Activated naive CD4-positive, alpha-beta T cell (primary cell): ENCODE results near the gene CDC42BPA.
"Not testable (repeated sequence)": the region's sequence is repeated elsewhere in the genome, so short reads cannot be mapped to it uniquely, and the experiment has no call there.

Experiments used
- DNase-seq, 4 experiments: peaks; one replicate each; lab custom pipeline; 2025; lab: John Stamatoyannopoulos, UW

CDC42BPA gene

DNA sequence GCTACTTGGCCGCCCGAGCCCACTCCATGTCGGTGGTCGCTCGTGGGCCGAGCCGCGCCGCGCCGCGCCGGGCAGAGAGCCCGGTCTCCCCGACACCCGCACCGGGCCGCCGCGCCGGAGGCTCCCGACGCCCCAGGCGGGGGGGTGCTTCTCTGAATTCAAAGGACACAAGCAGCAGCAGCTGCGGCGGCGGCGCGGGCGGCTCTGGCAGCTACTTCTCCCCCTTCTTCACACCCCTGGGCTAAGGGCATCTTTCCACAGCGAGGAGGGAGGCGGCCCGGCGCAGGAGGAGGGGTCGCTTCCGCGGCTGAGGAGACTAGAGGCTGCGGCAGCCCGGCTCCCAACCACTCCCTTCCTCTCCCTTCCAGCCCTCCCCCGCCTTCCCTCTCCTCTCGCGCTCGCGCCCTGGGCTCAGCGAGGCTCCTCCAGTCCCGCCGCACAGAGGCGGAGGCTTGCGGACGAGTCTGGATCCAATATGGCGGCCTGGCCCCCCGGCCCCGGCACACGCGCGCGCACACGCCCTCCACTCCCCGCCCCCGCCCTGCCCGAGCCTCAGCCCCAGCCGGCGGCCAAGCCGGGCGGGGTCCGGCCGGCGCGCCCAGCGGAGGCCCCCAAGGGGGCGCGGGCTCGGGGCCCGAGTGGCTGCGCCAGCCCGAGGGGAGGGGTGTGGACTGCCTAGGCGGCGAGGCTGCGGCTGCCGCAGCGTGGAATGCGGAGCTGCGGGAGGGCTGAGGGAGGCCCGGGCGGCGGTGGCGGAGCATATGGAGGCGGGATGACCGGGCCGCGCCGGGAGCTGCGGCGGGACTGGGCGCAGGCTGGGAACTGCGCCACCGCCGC, at the start of gene CDC42BPA:
TSS of gene CDC42BPA (minus strand) at position 477 of the 837 bp plus-strand sequence. CDS start 1,310 bp downstream, outside the sequence.
- no peak for DNase-seq

GRCh38 chr1:227368009-227368408, 49.7 kb upstream of the CDC42BPA start:
- DNase-seq: no peak

GRCh38 chr1:227365473-227366431, 47.5 kb upstream of the CDC42BPA start:
- no peak for DNase-seq

- DNase-seq: no peak
These were observed 46.4 kb upstream of the CDC42BPA start for GRCh38 chr1:227364657-227365056.

DNA sequence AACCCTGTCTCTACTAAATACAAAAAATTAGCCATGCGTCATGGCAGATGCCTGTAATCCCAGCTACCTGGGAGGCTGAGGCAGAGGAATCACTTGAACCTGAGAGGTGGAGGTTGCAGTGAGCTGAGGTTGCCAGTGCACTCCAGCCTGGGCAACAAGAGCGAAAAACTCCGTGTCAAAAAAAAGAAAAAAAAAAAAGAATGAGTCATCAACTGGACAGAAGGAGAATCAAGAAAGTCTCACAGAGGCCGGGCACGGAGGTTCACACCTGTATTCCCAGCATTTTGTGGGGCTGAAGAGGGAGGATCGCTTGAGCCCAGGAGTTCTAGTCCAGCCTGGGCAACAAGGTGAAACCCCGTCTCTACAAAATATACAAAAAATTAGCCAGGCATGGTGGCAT, 45.5 kb upstream of the CDC42BPA start:
- no peak for DNase-seq

DNA sequence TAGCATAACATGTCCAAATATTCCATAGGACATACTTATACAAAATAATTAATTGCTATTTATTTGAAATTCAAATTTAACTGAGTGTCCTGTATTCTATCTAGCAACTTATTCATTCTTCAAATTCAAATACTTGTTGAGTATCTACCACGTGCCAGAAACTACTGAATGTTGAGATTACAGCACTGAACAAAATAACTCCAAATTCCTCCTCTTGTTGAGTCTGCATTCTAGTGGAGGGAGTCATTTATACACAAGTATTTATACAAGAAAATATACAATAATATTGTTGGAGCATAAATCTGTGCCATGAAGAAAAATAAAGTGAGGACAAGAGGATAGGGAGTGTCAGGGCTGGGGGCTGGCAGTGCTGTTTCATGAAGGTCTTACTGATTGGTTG, 43.7 kb upstream of the CDC42BPA start:
- DNase-seq: no peak

- DNase-seq: no peak
These were observed 39.6 kb upstream of the CDC42BPA start for GRCh38 chr1:227357927-227358302.

DNA sequence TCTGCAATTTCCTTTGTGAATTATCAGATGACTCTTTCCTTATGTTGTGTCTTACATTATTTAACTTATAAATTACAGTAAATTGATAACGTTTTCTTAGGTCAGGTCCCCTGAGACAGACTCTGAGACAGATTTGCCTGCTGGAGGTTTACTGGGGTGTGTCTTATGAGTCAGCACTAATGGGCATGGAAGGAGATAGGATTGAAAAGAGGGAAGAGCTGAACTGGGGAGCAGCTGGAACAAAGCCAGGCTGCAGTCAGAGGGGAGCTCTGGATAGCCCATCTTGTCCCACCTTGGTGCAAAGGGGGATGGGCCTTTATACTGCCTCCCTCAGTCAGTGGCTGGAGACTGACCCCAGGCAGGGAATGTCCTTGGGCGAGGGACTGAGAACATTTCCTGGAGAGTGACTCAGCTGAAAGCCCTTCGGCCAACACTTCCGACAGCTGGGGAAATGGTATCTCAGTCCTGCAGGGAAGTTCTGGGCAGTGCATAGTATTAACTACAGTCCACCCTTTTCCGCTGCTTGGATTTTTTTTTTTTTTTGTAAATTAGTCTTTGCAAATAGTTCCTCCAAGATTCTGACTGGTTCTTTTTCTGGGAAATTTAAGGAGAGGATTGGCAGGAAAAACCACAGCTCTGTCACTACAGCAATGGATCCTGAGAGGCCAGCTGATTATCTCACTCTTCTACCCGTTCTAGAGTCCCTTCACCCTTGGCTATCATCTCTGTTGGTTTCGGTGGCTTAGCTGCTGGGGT, 39.1 kb upstream of the CDC42BPA start:
- DNase-seq: no peak

DNA sequence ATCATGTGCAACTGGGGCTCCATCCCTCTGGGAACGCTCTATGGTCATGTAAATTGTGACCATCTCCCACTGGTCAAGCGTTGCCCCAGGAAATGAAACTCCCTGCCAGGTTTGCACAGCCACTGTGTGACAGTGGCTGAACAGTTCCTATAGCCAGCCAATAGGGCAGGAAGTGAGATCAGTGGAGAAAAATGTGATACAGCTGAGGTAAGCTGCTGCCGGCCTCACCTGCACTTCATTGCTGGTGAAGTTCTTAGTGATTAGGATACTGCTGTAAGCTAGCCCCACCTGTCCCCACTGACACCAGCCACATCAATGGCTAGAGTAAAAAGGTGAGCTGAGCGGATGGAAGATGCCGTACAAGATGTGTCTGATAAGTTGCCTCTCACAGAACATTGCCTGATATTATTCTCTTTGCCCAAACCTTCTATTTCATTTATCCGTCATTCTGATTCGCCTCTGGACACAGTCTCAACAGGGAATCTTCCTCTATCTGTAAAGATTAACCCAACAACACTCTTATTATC, 38.4 kb upstream of the CDC42BPA start:
- DNase-seq: no peak

DNA sequence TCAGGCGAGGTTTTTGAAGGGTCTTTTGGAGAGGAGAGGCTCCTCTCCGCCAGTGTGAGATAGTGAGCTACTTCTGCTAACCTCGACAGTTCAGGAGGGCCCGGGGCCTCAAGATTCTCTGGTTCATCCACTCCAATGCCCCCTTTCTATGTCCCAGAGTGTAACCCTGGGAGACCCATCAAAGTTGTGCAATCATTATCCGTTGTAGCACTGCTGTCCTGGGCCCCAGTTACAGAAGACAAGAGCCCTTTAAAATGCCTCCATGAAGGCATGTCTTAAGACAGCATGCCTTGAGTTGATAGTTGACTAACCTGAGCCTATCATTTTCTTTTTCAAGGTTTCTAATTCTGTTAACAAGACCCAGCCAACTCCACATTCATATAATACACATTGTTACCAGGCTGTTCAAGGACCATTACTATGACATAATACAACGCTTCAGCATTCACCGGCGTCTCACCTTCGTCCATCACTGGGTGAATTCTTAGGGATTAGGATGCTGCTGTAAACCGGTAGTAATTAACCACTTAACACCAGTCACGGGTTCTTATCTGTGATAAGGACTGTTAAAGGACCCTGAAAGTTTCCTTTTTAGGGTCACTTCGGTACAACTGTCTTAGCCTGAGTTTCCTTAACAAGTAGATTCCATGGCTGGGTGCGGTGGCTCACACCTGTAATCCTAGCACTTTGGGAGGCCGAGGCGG, 37.4 kb upstream of the CDC42BPA start:
- no peak for DNase-seq

- DNase-seq: no peak
These were observed 34.9 kb upstream of the CDC42BPA start for GRCh38 chr1:227353186-227353585.

GRCh38 chr1:227352164-227352563, 33.9 kb upstream of the CDC42BPA start:
- DNase-seq: not testable (repeated sequence)

GRCh38 chr1:227351443-227351842, 33.2 kb upstream of the CDC42BPA start:
- no peak for DNase-seq

GRCh38 chr1:227349967-227350366, 31.7 kb upstream of the CDC42BPA start:
- DNase-seq: no peak

DNA sequence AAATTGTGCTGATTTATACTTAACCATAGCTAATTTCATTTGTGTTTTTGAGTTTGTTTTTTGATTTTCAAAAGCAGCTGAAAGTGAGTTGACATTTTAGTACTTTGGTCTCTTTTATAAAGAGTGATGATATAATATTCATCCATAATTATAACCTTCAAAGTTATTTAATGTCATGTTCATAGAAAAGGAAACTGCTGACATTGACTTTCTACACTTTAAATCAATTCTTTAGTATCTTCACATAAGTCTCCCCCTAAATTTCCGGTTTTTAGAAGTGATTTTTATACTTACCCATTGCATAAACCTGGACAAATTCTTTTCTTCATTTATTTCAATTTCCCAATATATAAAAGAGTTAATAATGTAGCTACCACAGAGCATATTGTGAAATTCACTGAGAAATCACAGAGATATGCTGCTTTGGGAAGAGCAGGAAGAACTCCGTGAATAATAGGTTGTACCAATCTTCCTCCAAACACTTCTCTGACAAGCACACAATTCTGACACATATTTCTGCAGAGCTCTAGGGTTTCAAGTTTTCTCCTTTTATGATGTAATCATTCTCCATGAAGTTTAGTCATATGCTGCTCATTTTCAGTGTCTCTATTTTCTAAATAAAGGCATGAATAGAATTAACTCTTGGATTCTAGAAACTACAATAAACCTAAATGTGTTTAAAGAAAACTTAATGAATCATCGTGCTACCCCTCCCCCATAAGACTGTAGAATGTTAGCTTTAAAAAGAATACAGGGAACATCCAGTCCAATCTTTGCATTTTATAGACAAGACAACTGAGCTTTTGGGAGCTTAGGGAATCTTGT, 25.6 kb upstream of the CDC42BPA start:
- DNase-seq: no peak

DNA sequence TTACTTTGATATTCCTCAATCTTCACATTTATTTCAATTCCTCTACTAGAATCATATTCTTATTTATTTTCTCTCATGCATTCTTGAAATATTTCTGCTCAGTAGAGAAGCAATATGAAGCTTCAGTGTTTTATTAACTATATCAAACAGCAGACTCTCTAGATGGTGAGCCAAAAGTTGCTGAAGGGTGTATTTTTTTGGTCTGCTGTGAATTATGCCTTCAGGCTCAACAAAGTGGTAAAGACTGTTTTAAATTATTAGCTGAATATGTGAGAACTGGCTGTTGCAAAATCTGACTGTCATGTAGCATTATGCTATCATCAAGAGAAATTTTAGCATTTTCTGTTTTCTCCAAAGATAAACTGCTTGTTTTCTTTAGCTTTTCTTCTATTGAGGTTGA, 24.9 kb upstream of the CDC42BPA start:
- no peak for DNase-seq

DNA sequence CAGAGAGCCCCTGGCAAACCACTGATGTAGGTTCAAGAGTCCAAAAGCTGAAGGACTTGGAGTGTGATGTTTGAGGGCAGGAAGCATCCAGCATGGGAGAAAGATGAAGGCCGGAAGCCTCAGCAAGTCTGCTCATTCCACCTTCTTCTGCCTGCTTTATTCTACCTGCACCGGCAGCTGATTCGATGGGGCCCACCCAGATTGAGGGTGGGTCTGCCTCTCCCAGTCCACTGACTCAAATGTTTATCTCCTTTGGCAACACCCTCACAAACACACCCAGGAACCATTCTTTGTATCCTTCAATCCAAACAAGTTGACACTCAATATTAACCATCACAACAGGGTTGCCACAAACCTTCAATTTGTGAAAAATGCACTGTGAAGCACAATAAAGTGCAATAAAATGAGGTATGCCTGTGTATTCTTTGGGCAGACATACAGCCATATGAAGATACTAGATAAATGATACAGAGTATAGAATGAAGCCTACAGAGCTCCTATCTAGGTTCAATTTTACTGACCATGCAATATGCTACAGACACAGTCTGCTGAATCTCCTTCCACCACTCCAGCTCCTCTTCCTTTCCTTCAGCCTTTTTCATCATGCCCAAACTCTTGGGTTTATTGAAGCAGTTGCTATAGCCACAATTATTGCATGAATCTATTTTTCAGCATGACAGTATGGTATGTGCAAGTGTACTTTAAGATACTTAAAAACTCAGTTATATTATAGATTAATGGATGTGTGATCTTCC, 24.0 kb upstream of the CDC42BPA start:
- no peak for DNase-seq

- not testable (repeated sequence) for DNase-seq
These were observed 17.8 kb upstream of the CDC42BPA start for GRCh38 chr1:227336136-227336535.

DNA sequence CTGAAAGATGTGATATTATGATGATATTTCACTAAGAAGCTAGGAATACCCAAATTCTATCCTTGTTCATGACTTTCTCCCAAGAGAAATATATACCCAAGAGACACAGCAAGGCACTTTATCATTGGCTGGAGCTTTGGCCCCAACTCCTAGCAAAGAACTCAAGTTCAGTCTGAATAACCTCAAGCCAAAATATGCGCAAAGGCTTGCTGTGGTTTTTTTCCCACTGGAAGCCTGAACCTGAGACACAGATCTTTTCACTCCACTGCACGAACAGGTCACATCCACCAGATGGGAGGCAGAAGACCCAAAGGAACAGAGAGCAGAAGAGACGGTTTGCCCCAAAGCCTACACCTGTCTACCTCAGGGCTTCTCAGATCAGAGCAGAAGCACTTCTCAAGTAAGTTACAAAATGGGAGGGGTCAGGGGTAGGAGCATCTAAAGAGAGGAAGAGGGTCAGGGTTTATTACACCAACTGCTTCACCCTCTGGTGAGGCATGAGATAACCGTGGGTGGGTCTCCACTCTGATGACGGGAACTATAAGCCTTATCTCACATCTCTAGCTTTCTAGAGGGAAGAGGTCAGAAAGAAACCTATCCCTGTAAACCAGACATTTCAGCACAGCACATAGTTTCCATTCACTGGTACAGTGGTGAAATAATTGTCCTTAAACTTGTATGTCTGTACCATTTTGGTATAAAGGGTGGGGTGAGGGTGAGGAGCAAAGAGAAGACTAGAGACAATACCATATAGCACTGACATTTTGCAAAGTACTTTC, 17.1 kb upstream of the CDC42BPA start:
- DNase-seq: no peak
